Peyer's patch (tissue), 4 donors: Measurements from ENCODE around the gene SLC9A3. TPM values are rescaled to one million over a fixed set of nuclear protein-coding genes. Genes with fewer than 3 reads are reported as not detected.
A peak's percentile ranks its signal among the peaks of the same experiment; 100 is the strongest.
"Not testable (repeated sequence)": the region's sequence is repeated elsewhere in the genome, so short reads cannot be mapped to it uniquely, and the experiment has no call there.

ENCODE experiments used
- DNase-seq, 3 donors: peaks; one replicate each; pipeline ENCODE4 v3.0.0-alpha.2; 2017 to 2019
- H3K27ac ChIP-seq, 4 donors: fragments of 200-600 bp; sonication (generic); one replicate each; pipeline ENCODE4 v1.5.1; 2016 to 2019
- H3K27me3 ChIP-seq, 2 donors: fragments of 200-600 bp; sonication (generic); one replicate each; pipeline ENCODE4 v1.5.1; 2019
- H3K36me3 ChIP-seq, 3 donors: fragments of 200-600 bp; sonication (generic); one replicate each; pipeline ENCODE4 v1.5.1; 2016 to 2019
- H3K4me1 ChIP-seq, 4 donors: fragments of 200-600 bp; sonication (generic); one replicate each; pipeline ENCODE4 v1.5.1; 2016 to 2019
- H3K4me3 ChIP-seq, 4 donors: fragments of 200-600 bp; sonication (generic); 1 replicate in 3 of 4; 2 replicates in 1 of 4; pipeline ENCODE4 v1.5.1; 2016 to 2019; ENCODE audit warnings: mild to moderate bottlenecking in 1 of 4
- H3K9me3 ChIP-seq, 4 donors: fragments of 200-600 bp; sonication (generic); one replicate each; pipeline ENCODE4 v1.5.1; 2016 to 2019; ENCODE audit warnings: mild to moderate bottlenecking in 1 of 4
- CTCF ChIP-seq, 6 experiments: fragments of 450-650 bp in 4 of 6; fragments of 200-600 bp in 2 of 6; sonication (generic) in 1 of 6; IDR thresholded peaks; one replicate each; pipeline ENCODE4 v1.5.1; 2017 to 2019; ENCODE audit warnings: antibody characterized with exemption in 6 of 6, mild to moderate bottlenecking in 3 of 6, moderate library complexity in 1 of 6
- POLR2A ChIP-seq, 2 donors: fragments of 450-650 bp; IDR thresholded peaks; one replicate each; pipeline ENCODE4 v1.5.1; 2017; ENCODE audit warnings: antibody characterized with exemption in 2 of 2, mild to moderate bottlenecking in 2 of 2, moderate library complexity in 2 of 2
- total RNA-seq, 4 donors: library from RNA; depleted of rRNA; stranded (reverse); fragments of >200 nt; gene quantifications; one replicate each; pipeline ENCODE4 v1.1.0, GENCODE V29; 2016

Gene SLC9A3
- total RNA-seq, 4 donors from 2014 or later = 16.5 to 320 (median 283) TPM

DNA sequence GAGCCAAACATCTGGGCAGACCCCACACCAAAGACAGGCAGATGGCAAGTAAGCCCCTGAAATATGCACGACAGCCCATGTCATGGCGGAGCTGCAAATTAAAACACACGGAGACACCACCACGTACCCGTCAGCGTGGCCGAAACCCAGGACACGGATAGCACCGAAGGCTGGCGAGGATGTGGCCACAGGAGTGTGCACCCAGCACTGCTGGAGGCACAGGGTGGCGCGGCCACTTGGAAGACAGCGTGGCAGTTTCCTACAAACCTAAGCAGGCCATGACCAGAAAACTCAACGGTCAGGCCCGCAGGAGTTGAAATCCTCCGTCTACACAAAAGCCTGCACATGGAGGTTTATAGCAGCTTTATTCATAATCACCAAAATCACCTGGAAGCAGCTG lies 12.8 kb downstream of the SLC9A3 start:
- Histone ChIP-seq H3K36me3 (peaks cover 0 to 4% (median 0%) of the 10 kb centered on the region in 3 donors), H3K4me1 (peaks cover 0 to 15% (median 0%) of the 10 kb centered on the region in 4 donors), H3K4me3 (no peak overlapping the region), H3K27me3 (no peaks in the 10 kb centered on the region), H3K9me3 (no peaks in the 10 kb centered on the region), H3K27ac (no peak overlapping the region)
- TF ChIP-seq CTCF (IDR thresholded peaks at IDR 0.05) (no peak), POLR2A (IDR thresholded peaks at IDR 0.05) (no peak)
- no peak for DNase-seq

GRCh38 chr5:510521-510920 lies 13.7 kb downstream of the SLC9A3 start:
- Histone ChIP-seq H3K4me3 (no peak overlapping the region), H3K27ac (no peak overlapping the region), H3K9me3 (no peaks in the 10 kb centered on the region), H3K4me1 (peaks cover 0 to 23% (median 0%) of the 10 kb centered on the region in 4 donors), H3K36me3 (peaks cover 0 to 4% (median 0%) of the 10 kb centered on the region in 3 donors), H3K27me3 (no peaks in the 10 kb centered on the region)
- no peak for TF ChIP-seq POLR2A (IDR thresholded peaks at IDR 0.05)
- TF ChIP-seq CTCF (IDR thresholded peaks at IDR 0.05) = no peak
- DNase-seq = no peak

DNA sequence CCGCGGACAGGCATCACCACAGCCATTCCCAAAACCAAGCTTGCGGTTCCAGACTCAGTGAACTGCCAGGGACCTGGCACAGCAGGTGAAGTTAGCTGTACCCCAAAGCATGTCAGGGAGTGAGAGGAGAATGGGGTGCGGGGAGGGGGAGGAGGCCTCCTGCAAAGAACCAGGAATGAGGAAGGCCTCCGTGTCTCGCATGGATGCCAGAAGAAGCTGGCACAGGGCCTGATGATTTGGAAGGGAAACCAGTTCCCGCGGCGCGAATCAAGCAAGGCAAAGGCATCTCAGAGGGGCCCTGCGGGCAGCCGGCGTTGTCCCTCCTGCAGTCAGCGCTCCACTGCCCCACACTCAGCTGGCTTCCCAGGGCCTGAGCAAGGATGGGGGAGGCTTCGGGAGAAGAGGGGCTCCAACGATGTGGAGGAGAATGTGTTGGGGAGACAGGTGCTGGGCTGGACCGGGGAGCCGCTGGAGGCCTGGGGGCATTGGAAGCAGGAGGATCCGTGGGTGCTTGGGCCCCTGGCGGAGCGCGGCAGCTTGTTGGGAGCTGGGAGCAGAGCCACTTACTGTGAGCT lies 14.6 kb downstream of the SLC9A3 start:
- no peaks in the 10 kb centered on the region for H3K27me3 ChIP-seq
- H3K9me3 ChIP-seq = no peaks in the 10 kb centered on the region
- H3K4me1 ChIP-seq = peaks cover 0 to 19% (median 0%) of the 10 kb centered on the region in 4 donors
- TF ChIP-seq CTCF (IDR thresholded peaks at IDR 0.05) (no peak), POLR2A (IDR thresholded peaks at IDR 0.05) (no peak)
- no peak for DNase-seq
- H3K36me3 ChIP-seq = peaks cover 0 to 4% (median 0%) of the 10 kb centered on the region in 3 donors
- no peak overlapping the region for H3K4me3 ChIP-seq
- H3K27ac ChIP-seq = no peak overlapping the region

- H3K4me1 ChIP-seq = peaks cover 0 to 11% (median 0%) of the 10 kb centered on the region in 4 donors
- not testable (repeated sequence) for H3K27ac ChIP-seq, H3K4me3 ChIP-seq, H3K27me3 ChIP-seq, H3K36me3 ChIP-seq, DNase-seq, H3K9me3 ChIP-seq
Observed at GRCh38 chr5:507986-508575, 16.2 kb downstream of the SLC9A3 start.

DNA sequence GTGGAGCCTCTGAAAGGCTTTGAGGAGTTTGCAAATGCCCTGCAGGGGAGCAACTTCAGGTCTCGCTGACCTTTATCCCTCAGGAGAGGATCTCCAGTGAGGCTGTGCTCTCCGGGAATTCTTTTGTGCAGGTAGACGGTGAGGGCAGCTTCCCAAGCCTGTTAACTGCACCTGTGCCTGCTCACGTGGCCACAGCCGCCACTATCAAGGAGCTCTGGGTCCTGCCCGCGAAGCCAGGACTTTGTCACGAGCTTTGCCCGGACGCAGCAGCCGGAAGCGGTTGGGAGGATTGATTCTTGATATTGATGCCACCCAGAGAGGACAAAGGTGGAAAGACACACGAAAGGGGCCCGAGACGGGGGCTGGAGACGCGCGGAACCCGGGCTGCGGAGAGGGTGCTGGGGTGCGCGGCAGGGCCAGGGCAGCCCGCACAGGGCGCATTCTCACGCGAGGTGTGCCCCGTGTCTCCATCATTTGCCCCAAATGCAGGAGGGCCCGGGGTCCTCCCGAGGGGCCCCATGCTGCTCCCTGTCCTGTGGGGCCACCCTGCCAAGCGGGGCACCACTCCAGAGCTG lies 18.2 kb downstream of the SLC9A3 start:
- Histone ChIP-seq H3K27ac (peak overlapping the region in 3 of 4 donors; percentile 49 to 84 (median 80)), H3K36me3 (no peaks in the 10 kb centered on the region), H3K9me3 (no peaks in the 10 kb centered on the region), H3K27me3 (no peaks in the 10 kb centered on the region), H3K4me1 (peaks cover 0 to 11% (median 0%) of the 10 kb centered on the region in 4 donors), H3K4me3 (peak overlapping the region in 2 of 4 donors; percentile 15 to 34)
- TF ChIP-seq POLR2A (IDR thresholded peaks at IDR 0.05) (peak; percentile 23 to 38), CTCF (IDR thresholded peaks at IDR 0.05) (no peak)
- DNase-seq = peak in 2 of 3 donors; percentile 88 to 89
